Tibial nerve (tissue), 4 donors: ENCODE results near the gene RIN3.

ENCODE experiments used
- CTCF ChIP-seq, 5 experiments: fragments of 200-600 bp in 3 of 5; fragments of 450-650 bp in 2 of 5; sonication (generic) in 3 of 5; IDR thresholded peaks; one replicate each; pipeline ENCODE4 v1.5.1; 2016 to 2019; ENCODE audit warnings: antibody characterized with exemption in 5 of 5, mild to moderate bottlenecking in 3 of 5, moderate library complexity in 2 of 5
- EP300 ChIP-seq, 2 donors: sonication (generic); formaldehyde crosslinking; IDR thresholded peaks; one replicate each; pipeline ENCODE4 v1.6.1; 2017; ENCODE audit warnings: antibody characterized with exemption in 2 of 2, mild to moderate bottlenecking in 1 of 2
- POLR2A ChIP-seq, 2 donors: fragments of 450-650 bp; IDR thresholded peaks; one replicate each; pipeline ENCODE4 v1.6.1; 2017; ENCODE audit warnings: antibody characterized with exemption in 2 of 2, mild to moderate bottlenecking in 2 of 2, moderate library complexity in 2 of 2

- TF ChIP-seq CTCF (IDR thresholded peaks at IDR 0.05) (no peak), POLR2A (IDR thresholded peaks at IDR 0.05) (no peak), EP300 (IDR thresholded peaks at IDR 0.05) (no peak)
Observed at GRCh38 chr14:92719421-92719820, 205.8 kb downstream of the RIN3 start.
